HepG2 (cell line): Measurements from ENCODE around the gene ZNF48. TPM values are rescaled to one million over a fixed set of nuclear protein-coding genes. Genes with fewer than 3 reads are reported as not detected.
A peak's percentile ranks its signal among the peaks of the same experiment; 100 is the strongest.

ENCODE experiments used
- JUNB ChIP-seq: sonication (generic); formaldehyde crosslinking; IDR thresholded peaks from 2 replicates; pipeline ENCODE4 v1.8.0; 2022; ENCODE audit warnings: missing genetic modification reagents, mild to moderate bottlenecking, borderline replicate concordance
- KLF11 ChIP-seq: IDR thresholded peaks from 2 replicates; pipeline ENCODE4 v1.6.1; 2016; ENCODE audit warnings: missing compliant biosample characterization
- MEIS1 ChIP-seq: sonication (generic); formaldehyde crosslinking; IDR thresholded peaks from 2 replicates; pipeline ENCODE4 v1.9.0; 2021; ENCODE audit warnings: mild to moderate bottlenecking, missing genetic modification reagents, moderate library complexity, borderline replicate concordance
- SIX4 ChIP-seq: sonication (generic); formaldehyde crosslinking; IDR thresholded peaks from 2 replicates; pipeline ENCODE4 v1.4.0; 2020; ENCODE audit warnings: missing genetic modification reagents
- SNAPC5 ChIP-seq: sonication (generic); formaldehyde crosslinking; IDR thresholded peaks from 2 replicates; pipeline ENCODE4 v1.8.1; 2023; ENCODE audit warnings: mild to moderate bottlenecking, missing genetic modification reagents, borderline replicate concordance
- SSRP1 ChIP-seq: IDR thresholded peaks from 2 replicates; pipeline ENCODE4 v1.6.1; 2016; ENCODE audit warnings: control low read depth
- SYNCRIP ChIP-seq: fragments of 200-400 bp; formaldehyde crosslinking; IDR thresholded peaks from 2 replicates; pipeline ENCODE4 v1.6.1; 2018; ENCODE audit warnings: mild to moderate bottlenecking, low read depth, low read length; ENCODE audit not compliant: insufficient read depth
- TARDBP ChIP-seq: sonication (generic); formaldehyde crosslinking; IDR thresholded peaks from 2 replicates; pipeline ENCODE4 v1.8.0; 2022; ENCODE audit warnings: mild to moderate bottlenecking, missing genetic modification reagents
- YY1 ChIP-seq: IDR thresholded peaks from 2 replicates; pipeline ENCODE4 v1.6.1; 2011; ENCODE audit warnings: low read length, low read depth, moderate library complexity, mild to moderate bottlenecking; ENCODE audit not compliant: insufficient read depth, insufficient replicate concordance
- ZFAT ChIP-seq: sonication (generic); formaldehyde crosslinking; conservative IDR thresholded peaks from 2 replicates; pipeline ENCODE4 v1.8.1; 2023; ENCODE audit warnings: missing genetic modification reagents, inconsistent platforms
- ZNF234 ChIP-seq: sonication (generic); formaldehyde crosslinking; conservative IDR thresholded peaks from 2 replicates; pipeline ENCODE4 v1.5.1; 2020; ENCODE audit warnings: mild to moderate bottlenecking, missing genetic modification reagents
- ZNF816 ChIP-seq: sonication (generic); formaldehyde crosslinking; IDR thresholded peaks from 2 replicates; pipeline ENCODE4 v1.8.0; 2022; ENCODE audit warnings: missing genetic modification reagents, mild to moderate bottlenecking, borderline replicate concordance
- polyA plus RNA-seq, 8 experiments: library from polyadenylated mRNA; depleted of rRNA in 3 of 8; stranded (reverse) in 7 of 8; unstranded in 1 of 8; fragments of >200 nt; fragmentation: Illumina TruSeq in 4 of 8; extraction: Trizol in 4 of 8; gene quantifications; 2 replicates each; pipeline versions ENCODE4 v1.2.1 to v1.2.3, GENCODE V29; 2011 to 2016; ENCODE audit warnings: low read depth in 4 of 8, missing spikeins in 1 of 8, mixed read lengths in 1 of 8; ENCODE audit not compliant: insufficient read depth in 1 of 8
- total RNA-seq, 5 experiments: library from RNA; depleted of rRNA; stranded (reverse); fragments of >200 nt; fragmentation: Illumina TruSeq; extraction: Trizol; gene quantifications; 2 replicates each; pipeline ENCODE4 v1.2.3, GENCODE V29; 2016; ENCODE audit warnings: low read depth in 1 of 5
- TF ChIP-seq, protein P1 (sequence below), 2 experiments: IDR thresholded peaks; 2 replicates each; pipeline ENCODE4 v1.6.1; 2011 to 2012; ENCODE audit warnings: low read length in 2 of 2, borderline replicate concordance in 1 of 2, low read depth in 1 of 2, mild to moderate bottlenecking in 1 of 2, moderate library complexity in 1 of 2
- TF ChIP-seq, protein P2 (sequence below): sonication (generic); formaldehyde crosslinking; IDR thresholded peaks from 2 replicates; pipeline ENCODE4 v1.4.0; 2020; ENCODE audit warnings: missing genetic modification reagents, borderline replicate concordance
- TF ChIP-seq, protein P3 (sequence below): fragments of 450-650 bp; IDR thresholded peaks from 2 replicates; pipeline ENCODE4 v1.6.1; 2016
- TF ChIP-seq, protein P4 (sequence below): sonication (generic); formaldehyde crosslinking; IDR thresholded peaks from 2 replicates; pipeline ENCODE4 v1.5.1; 2020; ENCODE audit warnings: mild to moderate bottlenecking, missing genetic modification reagents, borderline replicate concordance

Gene ZNF48
- total and polyA plus RNA-seq, 2 of the 13 experiments (the other 11 are each of a cell fraction or from before 2014, with no cell fraction given): 9.9 to 12.3 TPM

DNA sequence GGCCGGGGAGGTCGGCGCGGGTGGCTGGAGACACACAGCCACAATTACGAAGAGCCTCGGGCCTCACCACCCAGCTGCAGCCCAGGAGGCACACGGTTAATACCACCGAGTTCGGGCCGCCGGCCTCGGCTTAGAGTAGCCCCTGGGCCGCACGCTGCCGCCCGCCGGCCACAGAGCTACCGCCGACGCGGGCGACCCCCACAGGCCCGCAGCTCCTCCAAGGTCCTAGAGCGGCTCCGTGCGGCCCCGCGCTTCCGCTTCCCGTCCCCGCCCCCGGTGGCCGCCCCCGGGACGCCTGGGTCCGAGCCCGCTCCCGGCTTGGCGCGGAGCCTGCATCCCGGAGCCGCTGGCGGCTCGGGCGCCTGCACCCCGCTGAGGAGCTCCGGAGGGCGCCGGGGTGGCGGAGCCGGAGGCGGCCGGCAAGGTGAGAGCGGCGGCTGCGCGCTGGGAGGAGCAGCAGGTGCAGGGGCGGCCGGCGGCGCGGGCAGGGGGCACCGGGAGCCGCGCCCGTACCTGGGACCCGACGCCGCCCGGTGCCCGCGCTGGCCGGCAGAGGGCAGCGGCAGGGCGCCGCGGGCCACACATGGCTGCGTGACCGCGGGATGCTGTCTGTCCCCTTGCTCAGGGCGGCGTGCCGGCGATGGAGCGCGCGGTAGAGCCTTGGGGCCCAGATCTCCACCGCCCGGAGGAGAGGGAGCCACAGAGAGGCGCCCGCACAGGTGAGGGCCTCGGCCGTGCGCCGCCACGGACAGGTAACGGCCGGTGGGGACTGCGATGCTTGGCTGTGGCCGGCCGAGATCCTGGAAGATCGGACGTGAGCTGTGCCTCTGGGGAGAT lies at the start of gene ZNF48 (continued):
- TF ChIP-seq TARDBP (CRISPR knock-in tag) (0 out of 2 replicates have a peak, but pooled peaks have one; percentile 27), SSRP1 (CRISPR knock-in tag) (no peak), MEIS1 (CRISPR knock-in tag) (peak; percentile 74; the same call in 1 of the 2 replicates), SNAPC5 (CRISPR knock-in tag) (no peak), ZNF816 (peak; percentile 58; the same call in 1 of the 2 replicates), JUNB (no peak; the same call in 1 of the 2 replicates), YY1 (peak; percentile 78), KLF11 (CRISPR knock-in tag) (no peak), SYNCRIP (no peak), ZNF234 (CRISPR knock-in tag) (no peak), ZFAT (CRISPR knock-in tag) (no peak), SIX4 (CRISPR knock-in tag) (no peak)
- TF ChIP-seq, protein P1, sequence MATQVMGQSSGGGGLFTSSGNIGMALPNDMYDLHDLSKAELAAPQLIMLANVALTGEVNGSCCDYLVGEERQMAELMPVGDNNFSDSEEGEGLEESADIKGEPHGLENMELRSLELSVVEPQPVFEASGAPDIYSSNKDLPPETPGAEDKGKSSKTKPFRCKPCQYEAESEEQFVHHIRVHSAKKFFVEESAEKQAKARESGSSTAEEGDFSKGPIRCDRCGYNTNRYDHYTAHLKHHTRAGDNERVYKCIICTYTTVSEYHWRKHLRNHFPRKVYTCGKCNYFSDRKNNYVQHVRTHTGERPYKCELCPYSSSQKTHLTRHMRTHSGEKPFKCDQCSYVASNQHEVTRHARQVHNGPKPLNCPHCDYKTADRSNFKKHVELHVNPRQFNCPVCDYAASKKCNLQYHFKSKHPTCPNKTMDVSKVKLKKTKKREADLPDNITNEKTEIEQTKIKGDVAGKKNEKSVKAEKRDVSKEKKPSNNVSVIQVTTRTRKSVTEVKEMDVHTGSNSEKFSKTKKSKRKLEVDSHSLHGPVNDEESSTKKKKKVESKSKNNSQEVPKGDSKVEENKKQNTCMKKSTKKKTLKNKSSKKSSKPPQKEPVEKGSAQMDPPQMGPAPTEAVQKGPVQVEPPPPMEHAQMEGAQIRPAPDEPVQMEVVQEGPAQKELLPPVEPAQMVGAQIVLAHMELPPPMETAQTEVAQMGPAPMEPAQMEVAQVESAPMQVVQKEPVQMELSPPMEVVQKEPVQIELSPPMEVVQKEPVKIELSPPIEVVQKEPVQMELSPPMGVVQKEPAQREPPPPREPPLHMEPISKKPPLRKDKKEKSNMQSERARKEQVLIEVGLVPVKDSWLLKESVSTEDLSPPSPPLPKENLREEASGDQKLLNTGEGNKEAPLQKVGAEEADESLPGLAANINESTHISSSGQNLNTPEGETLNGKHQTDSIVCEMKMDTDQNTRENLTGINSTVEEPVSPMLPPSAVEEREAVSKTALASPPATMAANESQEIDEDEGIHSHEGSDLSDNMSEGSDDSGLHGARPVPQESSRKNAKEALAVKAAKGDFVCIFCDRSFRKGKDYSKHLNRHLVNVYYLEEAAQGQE (IDR thresholded peaks at IDR 0.05; ENCODE audit: borderline replicate concordance in 1 of 2, low read depth in 1 of 2, low read length in 2 of 2): peak in 1 of 2 experiments; percentile 61; a peak in 1 of 4 replicates
- TF ChIP-seq, protein P2, sequence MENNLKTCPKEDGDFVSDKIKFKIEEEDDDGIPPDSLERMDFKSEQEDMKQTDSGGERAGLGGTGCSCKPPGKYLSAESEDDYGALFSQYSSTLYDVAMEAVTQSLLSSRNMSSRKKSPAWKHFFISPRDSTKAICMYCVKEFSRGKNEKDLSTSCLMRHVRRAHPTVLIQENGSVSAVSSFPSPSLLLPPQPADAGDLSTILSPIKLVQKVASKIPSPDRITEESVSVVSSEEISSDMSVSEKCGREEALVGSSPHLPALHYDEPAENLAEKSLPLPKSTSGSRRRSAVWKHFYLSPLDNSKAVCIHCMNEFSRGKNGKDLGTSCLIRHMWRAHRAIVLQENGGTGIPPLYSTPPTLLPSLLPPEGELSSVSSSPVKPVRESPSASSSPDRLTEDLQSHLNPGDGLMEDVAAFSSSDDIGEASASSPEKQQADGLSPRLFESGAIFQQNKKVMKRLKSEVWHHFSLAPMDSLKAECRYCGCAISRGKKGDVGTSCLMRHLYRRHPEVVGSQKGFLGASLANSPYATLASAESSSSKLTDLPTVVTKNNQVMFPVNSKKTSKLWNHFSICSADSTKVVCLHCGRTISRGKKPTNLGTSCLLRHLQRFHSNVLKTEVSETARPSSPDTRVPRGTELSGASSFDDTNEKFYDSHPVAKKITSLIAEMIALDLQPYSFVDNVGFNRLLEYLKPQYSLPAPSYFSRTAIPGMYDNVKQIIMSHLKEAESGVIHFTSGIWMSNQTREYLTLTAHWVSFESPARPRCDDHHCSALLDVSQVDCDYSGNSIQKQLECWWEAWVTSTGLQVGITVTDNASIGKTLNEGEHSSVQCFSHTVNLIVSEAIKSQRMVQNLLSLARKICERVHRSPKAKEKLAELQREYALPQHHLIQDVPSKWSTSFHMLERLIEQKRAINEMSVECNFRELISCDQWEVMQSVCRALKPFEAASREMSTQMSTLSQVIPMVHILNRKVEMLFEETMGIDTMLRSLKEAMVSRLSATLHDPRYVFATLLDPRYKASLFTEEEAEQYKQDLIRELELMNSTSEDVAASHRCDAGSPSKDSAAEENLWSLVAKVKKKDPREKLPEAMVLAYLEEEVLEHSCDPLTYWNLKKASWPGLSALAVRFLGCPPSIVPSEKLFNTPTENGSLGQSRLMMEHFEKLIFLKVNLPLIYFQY (CRISPR knock-in tag): peak; percentile 90
- TF ChIP-seq, protein P3, sequence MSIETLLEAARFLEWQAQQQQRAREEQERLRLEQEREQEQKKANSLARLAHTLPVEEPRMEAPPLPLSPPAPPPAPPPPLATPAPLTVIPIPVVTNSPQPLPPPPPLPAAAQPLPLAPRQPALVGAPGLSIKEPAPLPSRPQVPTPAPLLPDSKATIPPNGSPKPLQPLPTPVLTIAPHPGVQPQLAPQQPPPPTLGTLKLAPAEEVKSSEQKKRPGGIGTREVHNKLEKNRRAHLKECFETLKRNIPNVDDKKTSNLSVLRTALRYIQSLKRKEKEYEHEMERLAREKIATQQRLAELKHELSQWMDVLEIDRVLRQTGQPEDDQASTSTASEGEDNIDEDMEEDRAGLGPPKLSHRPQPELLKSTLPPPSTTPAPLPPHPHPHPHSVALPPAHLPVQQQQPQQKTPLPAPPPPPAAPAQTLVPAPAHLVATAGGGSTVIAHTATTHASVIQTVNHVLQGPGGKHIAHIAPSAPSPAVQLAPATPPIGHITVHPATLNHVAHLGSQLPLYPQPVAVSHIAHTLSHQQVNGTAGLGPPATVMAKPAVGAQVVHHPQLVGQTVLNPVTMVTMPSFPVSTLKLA: peak; percentile 59
- TF ChIP-seq, protein P4, sequence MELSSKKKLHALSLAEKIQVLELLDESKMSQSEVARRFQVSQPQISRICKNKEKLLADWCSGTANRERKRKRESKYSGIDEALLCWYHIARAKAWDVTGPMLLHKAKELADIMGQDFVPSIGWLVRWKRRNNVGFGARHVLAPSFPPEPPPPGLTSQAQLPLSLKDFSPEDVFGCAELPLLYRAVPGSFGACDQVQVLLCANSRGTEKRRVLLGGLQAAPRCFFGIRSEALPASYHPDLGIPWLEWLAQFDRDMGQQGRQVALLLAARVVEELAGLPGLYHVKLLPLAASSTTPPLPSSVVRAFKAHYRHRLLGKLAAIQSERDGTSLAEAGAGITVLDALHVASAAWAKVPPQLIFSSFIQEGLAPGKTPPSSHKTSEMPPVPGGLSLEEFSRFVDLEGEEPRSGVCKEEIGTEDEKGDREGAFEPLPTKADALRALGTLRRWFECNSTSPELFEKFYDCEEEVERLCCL (CRISPR knock-in tag): no peak
